ENCODE data around the gene ILF2.

ILF2 gene

GRCh38 chr1:153631047-153632022, 39.5 kb downstream of the ILF2 start:
- no peak for DNase-seq (ENCODE audit: low read depth)
- no peak overlapping the region for H3K4me3 ChIP-seq (ENCODE audit: low read depth, low read length)

DNA sequence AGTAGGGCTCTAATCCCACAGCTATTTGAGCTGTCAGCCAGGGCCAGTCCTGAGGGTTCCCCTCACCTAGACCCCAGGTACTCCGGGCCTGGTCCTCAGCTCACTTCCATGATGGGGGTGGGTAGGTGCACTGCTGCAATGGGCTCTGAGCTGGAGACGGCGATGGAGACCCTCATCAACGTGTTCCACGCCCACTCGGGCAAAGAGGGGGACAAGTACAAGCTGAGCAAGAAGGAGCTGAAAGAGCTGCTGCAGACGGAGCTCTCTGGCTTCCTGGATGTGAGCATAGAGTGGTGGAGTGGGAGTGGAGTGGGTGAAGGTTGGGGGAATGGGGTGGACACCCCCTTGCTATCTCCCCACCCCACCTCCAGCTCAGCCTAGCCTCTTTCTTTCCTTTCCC, 40.4 kb downstream of the ILF2 start:
- DNase-seq (ENCODE audit: low read depth): no peak
- no peak overlapping the region for H3K4me3 ChIP-seq (ENCODE audit: low read depth, low read length)

DNA sequence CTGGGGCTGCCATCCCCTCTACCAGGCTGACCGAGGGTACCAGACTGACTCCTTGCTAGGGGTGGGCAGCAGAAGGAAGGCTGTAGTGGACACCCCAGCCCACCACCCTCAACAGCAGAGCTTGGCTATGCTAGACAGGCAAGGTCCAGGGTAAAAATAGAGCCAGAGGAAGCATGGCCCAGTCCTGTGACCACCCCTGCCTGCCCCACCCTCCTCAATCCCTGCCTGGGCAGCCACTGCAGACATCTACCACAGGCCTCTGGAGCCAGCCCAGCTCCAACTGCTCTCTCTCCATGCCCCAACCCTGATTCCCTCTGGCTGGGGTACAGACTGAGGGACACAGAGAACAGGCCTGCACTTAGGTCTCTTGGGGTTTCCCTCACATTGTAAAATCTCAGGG, 40.8 kb downstream of the ILF2 start:
- H3K4me3 ChIP-seq (ENCODE audit: low read depth, low read length): no peak overlapping the region
- no peak for DNase-seq (ENCODE audit: low read depth)

DNA sequence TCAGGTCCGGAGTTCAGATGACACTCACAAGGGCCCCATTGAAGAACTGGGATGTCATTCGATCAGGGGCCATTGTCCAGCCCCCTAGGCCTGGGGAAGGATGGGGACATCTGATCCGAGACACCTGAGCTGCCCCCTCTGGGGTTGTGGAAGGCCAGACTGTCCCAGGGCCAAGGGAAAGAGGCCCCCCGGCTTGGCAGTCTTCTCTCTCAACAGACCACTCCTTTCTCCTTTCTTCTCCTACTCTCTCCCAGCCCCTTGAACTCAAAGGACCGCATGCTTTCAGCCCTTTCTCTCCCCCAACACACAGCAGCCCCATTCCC, 41.5 kb downstream of the ILF2 start:
- H3K4me3 ChIP-seq (ENCODE audit: low read depth, low read length): no peak overlapping the region
- DNase-seq (ENCODE audit: low read depth): no peak

DNA sequence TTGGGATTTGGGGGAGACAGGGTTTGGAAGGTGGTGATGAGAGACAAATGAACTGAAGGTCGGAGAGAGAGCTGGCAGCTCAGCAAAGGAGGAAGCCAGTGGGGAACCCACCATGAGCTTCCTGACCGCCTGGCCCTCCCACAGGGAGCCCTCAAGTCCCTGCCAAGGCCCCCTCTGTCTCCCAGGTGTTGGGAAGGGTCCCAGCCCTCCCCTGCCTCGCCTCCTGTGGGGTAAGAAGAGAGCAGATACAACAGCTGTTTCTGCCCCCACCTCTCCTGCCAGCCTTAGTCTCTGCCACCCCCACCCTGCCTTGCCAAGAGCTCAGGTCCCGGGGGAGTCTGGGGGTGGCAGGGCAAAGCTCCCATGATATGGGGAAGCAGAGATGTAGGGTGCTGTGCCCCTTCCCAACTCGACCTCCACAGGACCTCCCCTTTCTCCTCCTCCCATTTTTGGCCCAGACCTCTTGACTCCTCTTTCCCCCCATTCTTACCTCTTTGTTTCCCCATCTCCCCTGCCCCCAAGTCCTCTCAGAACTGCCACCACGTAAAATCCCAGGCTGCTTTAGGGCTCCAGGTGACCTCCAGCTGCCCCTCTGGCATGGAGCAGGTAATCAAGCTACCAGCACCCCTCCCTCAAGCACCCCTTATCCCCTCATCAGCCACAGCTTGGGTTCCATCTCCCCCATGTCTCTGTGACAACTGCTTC, 42.0 kb downstream of the ILF2 start:
- H3K4me3 ChIP-seq (ENCODE audit: low read depth, low read length): no peak overlapping the region
- no peak for DNase-seq (ENCODE audit: low read depth)

DNA sequence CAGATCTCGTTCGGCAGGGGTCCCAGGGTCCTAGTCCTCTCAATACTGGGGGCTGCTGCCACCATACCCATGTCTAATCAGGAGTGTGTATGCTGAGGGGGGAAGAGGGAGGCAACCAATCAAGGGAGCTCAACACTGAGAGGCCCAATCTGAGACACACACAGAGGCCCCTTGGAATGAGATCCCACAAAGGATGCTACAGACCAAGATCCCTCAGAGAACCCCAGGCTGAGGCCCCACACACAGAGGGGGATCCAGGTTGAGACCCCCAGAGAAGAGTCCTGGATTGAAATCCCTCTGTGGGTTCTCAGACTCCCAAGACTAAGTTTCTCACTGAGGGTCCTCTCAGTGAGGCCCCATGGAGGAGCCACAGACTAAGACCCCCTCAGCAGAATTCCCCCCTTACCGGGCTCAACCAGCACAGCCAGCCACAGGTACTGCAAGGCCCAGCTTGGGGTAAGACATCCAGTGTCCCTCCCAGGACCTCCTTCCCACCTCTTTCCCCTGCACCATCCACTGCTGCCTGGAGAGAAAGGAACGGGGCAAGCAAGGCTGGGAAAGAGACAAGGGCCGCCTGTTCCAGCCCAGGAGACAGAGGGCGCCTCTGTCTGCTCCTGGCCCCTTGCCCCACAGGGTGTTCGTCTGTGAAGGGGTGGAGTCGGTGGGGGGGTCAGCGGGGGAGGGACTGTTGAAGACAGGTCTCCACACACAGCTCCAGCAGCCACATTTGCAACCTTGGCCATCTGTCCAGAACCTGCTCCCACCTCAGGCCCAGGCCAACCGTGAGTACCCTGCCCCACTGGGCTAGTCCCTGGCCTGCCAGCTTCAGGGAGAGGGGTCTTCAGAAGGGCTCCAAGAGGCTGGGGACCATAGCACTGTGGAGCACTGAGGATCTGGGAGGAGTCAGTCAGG, 42.8 kb downstream of the ILF2 start, which contains the start of gene S100A1:
Gene S100A1, plus strand, starts transcription at position 720 of the 912 bp plus-strand sequence. CDS start 2,088 bp downstream, outside the sequence.
- H3K4me3 ChIP-seq (ENCODE audit: low read depth, low read length): peak within 1 kb of the TSS; percentile 70
- DNase-seq (ENCODE audit: low read depth): no peak

DNA sequence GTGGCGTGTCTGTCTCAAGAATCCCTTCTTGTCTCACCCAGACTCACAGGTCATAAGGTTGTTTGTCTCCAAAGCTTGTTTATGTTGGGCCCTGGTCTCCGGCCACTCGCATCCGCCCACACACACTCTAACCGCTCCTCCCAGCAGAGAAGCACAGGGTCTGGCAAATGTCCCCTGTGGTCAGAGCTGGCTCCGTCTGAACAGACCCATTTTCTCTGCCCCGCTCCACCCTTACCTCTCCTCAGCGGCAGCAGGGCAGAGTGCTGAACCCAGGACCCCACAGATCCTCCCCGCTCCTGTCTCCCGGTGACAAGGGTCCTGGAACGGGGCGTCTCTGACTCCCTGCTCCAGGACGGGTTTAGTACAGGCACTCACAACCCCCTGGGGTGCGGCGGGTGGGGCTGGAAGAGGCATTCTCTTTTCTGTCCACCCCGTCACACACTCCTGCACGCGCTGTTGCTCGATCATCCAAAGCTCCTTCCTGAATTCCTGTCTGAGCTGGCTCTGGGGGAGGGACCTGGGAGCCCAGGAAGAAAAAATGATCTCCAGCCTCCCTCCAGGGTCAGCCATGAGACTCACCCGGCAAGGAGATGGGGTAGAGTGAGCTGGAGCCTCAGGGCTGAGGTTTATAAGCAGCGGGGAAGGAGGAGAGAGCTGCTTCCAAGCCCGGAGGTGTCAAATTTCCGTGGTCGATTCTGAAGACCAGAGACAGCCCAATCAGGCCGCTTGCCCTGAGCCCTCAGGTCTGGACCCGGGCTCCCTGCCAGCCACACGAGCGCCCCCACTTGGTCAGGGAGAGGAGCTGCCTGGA, 43.7 kb downstream of the ILF2 start, which contains the start of gene S100A13:
Gene S100A13, minus strand, starts transcription at position 602 of the 811 bp plus-strand sequence. CDS start 1,033 bp downstream, outside the sequence.
- DNase-seq (ENCODE audit: low read depth): peak; percentile 81
- peak within 1 kb of the TSS; percentile 70 for H3K4me3 ChIP-seq (ENCODE audit: low read depth, low read length)

DNA sequence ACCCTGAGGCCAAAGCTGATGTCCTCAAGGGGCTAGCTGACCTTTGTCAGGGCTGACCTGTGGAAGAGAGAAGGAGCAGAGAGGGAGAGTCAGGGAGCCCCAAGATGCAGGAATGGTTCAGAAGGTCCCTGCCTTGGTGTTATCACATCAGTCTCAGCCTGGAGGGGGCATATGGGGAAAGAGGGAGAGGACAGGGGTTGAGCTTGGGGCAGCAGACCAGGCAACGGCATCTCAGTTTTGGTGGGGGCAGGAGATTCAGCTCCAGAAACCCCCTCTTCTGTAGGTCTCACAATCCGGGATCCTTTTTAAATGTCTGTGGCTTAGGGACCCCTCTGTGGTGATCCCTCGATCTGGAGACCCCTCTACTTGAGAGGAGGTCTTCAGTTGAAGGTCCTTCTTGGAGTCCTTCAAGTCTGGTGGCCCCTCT, 44.3 kb downstream of the ILF2 start:
- DNase-seq (ENCODE audit: low read depth): no peak
- peak overlapping the region; percentile 70 for H3K4me3 ChIP-seq (ENCODE audit: low read depth, low read length)

GRCh38 chr1:153624965-153625611, 45.7 kb downstream of the ILF2 start:
- H3K4me3 ChIP-seq (ENCODE audit: low read depth, low read length): no peak overlapping the region
- no peak for DNase-seq (ENCODE audit: low read depth)

GRCh38 chr1:153623101-153623500, 47.7 kb downstream of the ILF2 start:
- no peak overlapping the region for H3K4me3 ChIP-seq (ENCODE audit: low read depth, low read length)
- no peak for DNase-seq (ENCODE audit: low read depth)

GRCh38 chr1:153619171-153619570, 51.6 kb downstream of the ILF2 start:
- no peak for DNase-seq (ENCODE audit: low read depth)
- H3K4me3 ChIP-seq (ENCODE audit: low read depth, low read length): no peak overlapping the region

DNA sequence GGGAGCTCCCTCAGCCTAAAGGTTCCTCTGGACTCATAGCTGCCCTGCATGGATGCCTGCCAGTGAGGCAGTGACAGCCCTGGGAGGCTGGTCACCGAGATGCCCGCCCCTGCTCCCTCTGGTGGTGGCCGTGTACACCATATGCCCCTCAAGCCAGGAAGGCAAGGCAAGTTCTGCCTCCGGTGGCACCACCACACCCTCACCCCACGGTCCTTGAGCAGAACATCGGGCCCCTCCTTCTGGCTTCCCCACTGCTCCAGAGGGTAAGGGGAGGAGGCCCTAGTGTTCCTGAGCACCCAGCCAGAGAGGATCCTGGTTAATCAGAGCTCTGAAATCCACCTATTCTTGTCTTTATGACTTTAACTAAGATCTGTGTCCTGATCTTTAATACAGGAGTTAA, 53.1 kb downstream of the ILF2 start:
- H3K4me3 ChIP-seq (ENCODE audit: low read depth, low read length): no peak overlapping the region
- no peak for DNase-seq (ENCODE audit: low read depth)

GRCh38 chr1:153616917-153617311, 53.9 kb downstream of the ILF2 start:
- DNase-seq (ENCODE audit: low read depth): no peak
- no peak overlapping the region for H3K4me3 ChIP-seq (ENCODE audit: low read depth, low read length)

GRCh38 chr1:153616144-153616916, 54.5 kb downstream of the ILF2 start, which contains the start of gene S100A14:
Gene S100A14 (minus strand): TSS chr1:153616325. CDS start chr1:153615858, 467 bp downstream.
- no peak within 1 kb of the TSS for H3K4me3 ChIP-seq (ENCODE audit: low read depth, low read length)
- DNase-seq (ENCODE audit: low read depth): no peak

DNA sequence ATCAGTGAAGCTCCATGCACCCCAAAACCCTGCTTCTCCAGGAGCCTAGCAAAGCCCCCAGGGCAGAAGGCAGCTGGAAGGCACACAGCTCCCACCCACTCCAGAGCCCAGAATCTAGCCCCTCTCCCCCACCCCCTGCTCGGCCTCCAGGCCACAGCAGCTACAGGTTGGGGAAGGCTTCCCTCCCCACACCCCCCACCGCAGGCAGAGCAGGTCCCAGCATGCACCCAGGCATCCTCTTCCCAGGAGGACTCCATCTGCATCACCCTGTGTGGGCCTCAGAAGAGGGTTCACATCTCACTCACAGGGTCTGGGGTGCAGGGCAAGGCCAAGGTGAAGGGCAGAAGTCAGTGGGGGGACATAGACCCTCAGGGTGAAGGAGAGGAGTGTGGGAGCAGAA, 55.4 kb downstream of the ILF2 start:
- H3K4me3 ChIP-seq (ENCODE audit: low read depth, low read length): no peak overlapping the region
- no peak for DNase-seq (ENCODE audit: low read depth)

GRCh38 chr1:153614906-153615305, 55.9 kb downstream of the ILF2 start:
- no peak overlapping the region for H3K4me3 ChIP-seq (ENCODE audit: low read depth, low read length)
- no peak for DNase-seq (ENCODE audit: low read depth)

- no peak for DNase-seq (ENCODE audit: low read depth)
- H3K4me3 ChIP-seq (ENCODE audit: low read depth, low read length): no peak overlapping the region
These were observed 56.4 kb downstream of the ILF2 start for GRCh38 chr1:153614189-153614900.

All from skeletal muscle cell (primary cell).